ENCODE results near the gene LPGAT1. TPM values are rescaled to one million over a fixed set of nuclear protein-coding genes. Genes with fewer than 3 reads are reported as not detected.

The LPGAT1 gene
- total RNA-seq, 1 experiment from 2014 or later, result 37.5 TPM

GRCh38 chr1:211851174-211851573 lies 20.6 kb upstream of the LPGAT1 start:
- Histone ChIP-seq H3K4me3 (ENCODE audit: low read depth, low read length, poor library complexity, severe bottlenecking) (no peak overlapping the region), H3K36me3 (ENCODE audit: insufficient read depth, low read length, poor library complexity, severe bottlenecking) (no peaks in the 10 kb centered on the region), H3K4me1 (ENCODE audit: insufficient read depth, low read length, poor library complexity, severe bottlenecking) (no peaks in the 10 kb centered on the region), H3K9me3 (ENCODE audit: low read depth, low read length, poor library complexity, severe bottlenecking) (no peaks in the 10 kb centered on the region), H3K27ac (ENCODE audit: low read depth, low read length, poor library complexity, severe bottlenecking) (no peak overlapping the region), H3K27me3 (replicated peaks; ENCODE audit: insufficient read depth, low read depth, low read length, poor library complexity) (no peaks in the 10 kb centered on the region)
- ChIA-PET CTCF (no interaction called here), POLR2A (ENCODE audit: low non-redundant PET) (no interaction called here)
- intact Hi-C loops (cut with micrococcal nuclease; ENCODE audit: unreplicated experiment), result no loop called here
- TF ChIP-seq EZH2 (IDR thresholded peaks at IDR 0.05; ENCODE audit: borderline replicate concordance, low read depth, low read length, poor library complexity, severe bottlenecking) (no peak), CTCF (conservative IDR thresholded peaks at IDR 0.05; ENCODE audit: low read depth, low read length) (no peak)
- DNase-seq (ENCODE audit: low spot score), result no peak
- no TSS peak for BruUV-seq (replicated peaks)

GRCh38 chr1:211843507-211844298 lies 13.1 kb upstream of the LPGAT1 start:
- Histone ChIP-seq H3K27me3 (replicated peaks; ENCODE audit: insufficient read depth, low read depth, low read length, poor library complexity) (no peaks in the 10 kb centered on the region), H3K27ac (ENCODE audit: low read depth, low read length, poor library complexity, severe bottlenecking) (no peak overlapping the region), H3K4me1 (ENCODE audit: insufficient read depth, low read length, poor library complexity, severe bottlenecking) (no peaks in the 10 kb centered on the region), H3K9me3 (ENCODE audit: low read depth, low read length, poor library complexity, severe bottlenecking) (no peaks in the 10 kb centered on the region), H3K4me3 (ENCODE audit: low read depth, low read length, poor library complexity, severe bottlenecking) (no peak overlapping the region), H3K36me3 (ENCODE audit: insufficient read depth, low read length, poor library complexity, severe bottlenecking) (no peaks in the 10 kb centered on the region)
- no peak for TF ChIP-seq EZH2 (IDR thresholded peaks at IDR 0.05; ENCODE audit: borderline replicate concordance, low read depth, low read length, poor library complexity, severe bottlenecking)
- TF ChIP-seq CTCF (conservative IDR thresholded peaks at IDR 0.05; ENCODE audit: low read depth, low read length), result no peak
- CTCF ChIA-PET, result no interaction called here
- POLR2A ChIA-PET (ENCODE audit: low non-redundant PET), result no interaction called here
- intact Hi-C loops (cut with micrococcal nuclease; ENCODE audit: unreplicated experiment), result no loop called here
- no peak for DNase-seq (ENCODE audit: low spot score)
- BruUV-seq (replicated peaks), result no TSS peak

- CTCF ChIA-PET, result interaction anchor here (0.8 kb wide), 1 partner anchor 14 kb away, joined by 3 read pairs; no protein-coding TSS in a partner anchor
- Histone ChIP-seq H3K36me3 (ENCODE audit: insufficient read depth, low read length, poor library complexity, severe bottlenecking) (no peaks in the 10 kb centered on the region), H3K27ac (ENCODE audit: low read depth, low read length, poor library complexity, severe bottlenecking) (no peak overlapping the region), H3K4me1 (ENCODE audit: insufficient read depth, low read length, poor library complexity, severe bottlenecking) (no peaks in the 10 kb centered on the region), H3K9me3 (ENCODE audit: low read depth, low read length, poor library complexity, severe bottlenecking) (no peaks in the 10 kb centered on the region), H3K4me3 (ENCODE audit: low read depth, low read length, poor library complexity, severe bottlenecking) (no peak overlapping the region), H3K27me3 (replicated peaks; ENCODE audit: insufficient read depth, low read depth, low read length, poor library complexity) (no peaks in the 10 kb centered on the region)
- intact Hi-C loops (cut with micrococcal nuclease; ENCODE audit: unreplicated experiment), result no loop called here
- TF ChIP-seq CTCF (conservative IDR thresholded peaks at IDR 0.05; ENCODE audit: low read depth, low read length) (no peak), EZH2 (IDR thresholded peaks at IDR 0.05; ENCODE audit: borderline replicate concordance, low read depth, low read length, poor library complexity, severe bottlenecking) (no peak)
- POLR2A ChIA-PET (ENCODE audit: low non-redundant PET), result no interaction called here
- no TSS peak for BruUV-seq (replicated peaks)
- DNase-seq (ENCODE audit: low spot score), result no peak
These were observed 12.5 kb upstream of the LPGAT1 start for GRCh38 chr1:211843018-211843417.

Data from A673 (cell line).